GM19025 (cell line): Measurements from ENCODE around the gene ASIC1.

Experiments
- ATAC-seq: cut with Tn5 transposase; IDR thresholded peaks from one replicate; pipeline ENCODE4 v1.9.1; 2021; ENCODE audit warnings: mild to moderate bottlenecking, low read depth, moderate library complexity; ENCODE audit not compliant: unreplicated experiment

The ASIC1 gene

DNA sequence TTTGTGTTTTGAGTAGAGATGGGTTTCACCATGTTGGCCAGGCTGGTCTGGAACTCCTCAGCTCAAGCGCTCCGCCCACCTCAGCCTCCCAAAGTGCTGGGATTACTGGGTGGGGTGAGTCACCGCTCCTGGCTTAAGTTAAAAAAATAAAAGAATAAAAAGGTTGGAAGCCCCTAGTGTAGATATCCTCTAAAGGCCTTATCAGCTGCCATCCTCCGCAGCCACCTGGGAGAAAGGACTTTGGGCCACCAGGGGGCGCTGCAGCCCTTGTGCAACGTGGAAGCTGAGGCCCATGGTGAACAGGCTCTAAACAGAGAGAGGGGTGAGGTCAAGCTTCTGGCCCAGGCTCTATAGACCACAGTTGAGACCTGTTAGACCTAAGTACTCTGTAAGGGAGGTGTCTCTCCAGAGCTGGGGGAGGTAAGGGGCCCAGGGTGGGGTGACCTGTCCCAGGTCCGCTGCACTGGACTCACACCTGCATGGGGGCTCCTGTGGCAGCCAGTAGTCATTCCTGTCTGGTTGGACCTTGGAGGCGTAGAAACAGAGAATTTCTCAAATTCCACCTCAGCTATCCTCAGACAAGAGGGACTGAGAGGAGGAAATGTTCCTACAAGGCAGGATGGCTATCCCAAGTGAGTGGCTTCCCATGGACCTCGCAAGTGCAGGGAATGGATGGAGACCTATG, 18.1 kb upstream of the ASIC1 start:
- no peak for ATAC-seq

GRCh38 chr12:50040657-50041056, 16.7 kb upstream of the ASIC1 start:
- ATAC-seq, result no peak

DNA sequence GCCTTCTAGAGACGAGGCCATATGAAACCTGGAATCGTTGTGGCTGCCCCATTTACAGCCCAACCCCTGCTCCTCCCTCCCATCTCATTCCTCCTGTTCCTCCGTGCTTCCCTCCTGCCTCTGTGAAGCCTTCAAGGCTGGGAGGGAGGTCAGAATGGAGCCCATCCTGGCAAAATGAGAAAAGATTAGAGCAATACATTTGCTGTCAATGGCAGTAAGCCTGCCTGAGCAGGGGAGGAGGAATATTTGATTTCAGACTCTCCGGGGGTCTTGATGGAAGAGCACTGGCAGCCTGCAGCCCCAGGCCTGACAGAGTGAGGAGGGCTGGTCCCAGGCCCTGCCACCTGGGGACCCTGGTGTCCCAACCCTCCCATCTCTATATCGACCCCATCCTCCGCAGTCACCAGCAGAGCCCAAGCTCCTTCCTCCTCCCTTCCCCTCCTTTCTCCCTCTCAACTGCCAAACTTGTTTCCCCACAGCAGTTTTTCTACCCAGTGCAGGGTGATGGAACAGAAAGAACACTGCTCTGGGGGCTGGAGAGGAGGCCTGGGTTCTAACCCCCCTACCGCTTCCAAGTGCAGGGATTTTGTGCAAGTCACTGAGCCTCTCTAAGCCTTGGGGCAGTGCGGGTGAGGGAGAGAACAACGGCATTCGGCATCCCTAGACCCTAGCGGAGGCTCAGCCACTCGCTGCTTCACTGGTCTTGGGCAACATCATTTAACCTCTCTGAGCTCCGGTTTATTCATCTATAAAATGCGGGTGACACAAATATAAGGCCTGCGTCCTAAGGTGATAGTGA, 16.1 kb upstream of the ASIC1 start:
- no peak for ATAC-seq

DNA sequence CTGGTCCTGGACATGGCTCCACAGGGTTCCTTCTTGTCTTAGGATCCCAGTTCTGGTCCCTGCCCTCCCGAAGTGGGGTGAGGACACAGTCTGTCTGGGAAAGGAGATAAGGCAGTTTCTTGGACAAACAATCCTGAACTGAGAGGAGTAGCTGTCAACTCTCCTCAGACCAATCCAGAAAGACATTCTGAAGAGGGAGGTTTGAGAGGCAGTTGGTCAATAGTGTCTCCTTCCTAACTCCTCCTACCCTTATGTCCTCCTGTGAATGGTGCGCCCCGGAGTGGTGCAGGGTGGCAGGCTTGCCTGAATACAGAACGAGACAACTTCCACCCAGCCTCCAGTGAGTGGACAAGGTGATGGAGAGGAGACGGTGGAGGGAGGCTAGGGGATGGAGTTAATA, 15.4 kb upstream of the ASIC1 start:
- ATAC-seq, result no peak

DNA sequence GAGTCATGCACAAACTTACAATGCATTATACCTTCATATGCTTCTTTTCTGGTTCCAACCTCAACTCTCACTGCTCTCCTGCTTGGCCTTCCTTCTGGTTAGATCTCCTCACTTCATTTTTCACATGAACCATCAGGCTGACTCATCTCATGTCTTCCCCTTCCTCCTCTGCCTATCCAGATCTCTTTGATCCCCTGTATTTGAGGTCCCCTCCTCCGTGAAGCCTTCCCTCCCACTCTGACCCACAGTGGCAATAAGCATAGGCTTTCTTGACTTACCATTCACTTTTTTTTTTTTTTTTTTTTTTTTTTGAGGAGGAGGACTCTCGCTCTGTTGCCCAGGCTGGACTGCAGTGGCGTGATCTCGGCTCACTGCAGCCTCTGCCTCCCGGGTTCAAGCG, 14.7 kb upstream of the ASIC1 start:
- ATAC-seq, result no peak

DNA sequence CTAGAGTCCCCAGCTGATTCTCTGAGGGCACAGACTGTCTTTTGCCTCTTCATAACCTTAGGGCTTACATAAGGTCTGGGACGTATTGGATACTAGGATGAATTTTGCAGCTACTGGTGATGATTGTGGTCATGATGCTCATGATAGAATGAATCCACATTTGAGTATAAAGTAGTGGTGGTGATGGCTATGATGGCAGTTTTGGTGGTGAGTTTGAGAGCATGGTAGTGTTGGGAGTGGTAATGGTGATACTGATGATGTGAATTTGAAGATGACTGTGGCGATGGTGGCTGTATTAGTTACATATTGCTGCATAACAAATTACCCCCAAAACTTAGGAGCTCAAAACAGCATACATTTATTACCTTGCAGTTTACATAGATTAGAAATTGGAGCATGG, 14.1 kb upstream of the ASIC1 start:
- ATAC-seq, result no peak

DNA sequence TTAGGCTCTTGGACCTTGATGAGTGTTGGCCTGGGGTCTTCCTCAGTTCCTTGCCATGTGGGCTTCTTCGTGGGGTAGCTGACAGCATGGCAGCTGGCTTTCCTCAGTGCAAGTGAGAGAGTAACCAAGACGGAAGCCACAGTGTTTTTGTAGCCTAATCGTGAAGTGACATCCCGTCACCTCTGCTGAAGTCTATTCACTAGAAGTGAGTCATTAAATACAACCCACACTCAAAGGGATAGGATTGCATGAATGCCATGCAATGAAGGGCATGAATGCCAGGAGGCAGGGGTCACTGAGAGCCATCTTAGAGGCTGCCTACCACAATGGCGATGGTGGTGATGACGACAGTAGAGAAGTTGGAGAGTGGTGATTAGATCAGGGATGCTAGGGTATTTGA, 13.5 kb upstream of the ASIC1 start:
- no peak for ATAC-seq

- ATAC-seq, result no peak
Observed at GRCh38 chr12:50047693-50048250, 9.6 kb upstream of the ASIC1 start.

DNA sequence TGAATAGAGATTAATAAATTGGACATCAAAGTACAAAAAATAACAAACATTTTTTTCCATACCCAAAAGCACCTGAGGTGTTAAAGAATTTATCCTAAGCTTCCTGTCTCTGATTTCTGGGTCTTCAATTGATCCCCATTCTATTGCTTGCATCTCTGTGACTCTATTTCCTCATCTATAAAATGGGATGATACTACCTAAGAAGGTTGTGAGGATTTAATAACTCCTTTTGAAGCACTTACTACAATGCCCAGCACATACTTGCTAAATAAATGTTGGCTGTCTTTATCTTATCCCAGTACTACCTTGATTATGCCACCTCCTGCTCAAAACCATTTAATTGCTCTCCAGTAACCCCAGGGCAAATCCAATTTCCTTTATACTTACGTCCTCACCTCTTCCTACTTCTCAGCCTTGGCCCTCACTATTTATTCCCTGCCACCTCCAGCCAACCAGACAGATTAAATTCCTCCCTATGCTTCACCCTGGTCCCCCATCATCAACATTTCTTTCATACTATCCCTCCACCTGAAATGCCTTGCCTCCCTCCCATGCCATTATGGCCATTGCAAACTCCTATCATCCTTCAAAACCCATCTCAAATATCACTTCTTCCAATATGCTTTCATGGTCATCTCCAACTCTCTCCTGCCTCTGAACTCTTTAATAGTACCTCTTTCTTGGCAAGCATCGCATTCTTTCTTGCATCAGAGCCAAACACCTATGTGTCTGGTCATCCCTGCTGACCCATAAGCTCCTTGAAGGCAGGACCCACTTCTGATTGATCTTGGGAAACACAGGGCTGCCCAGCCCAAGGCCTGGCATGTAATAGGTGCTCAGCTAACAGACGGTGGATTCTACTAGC, 7.9 kb upstream of the ASIC1 start:
- no peak for ATAC-seq

- no peak for ATAC-seq
Observed at GRCh38 chr12:50050119-50050385, 7.3 kb upstream of the ASIC1 start.

DNA sequence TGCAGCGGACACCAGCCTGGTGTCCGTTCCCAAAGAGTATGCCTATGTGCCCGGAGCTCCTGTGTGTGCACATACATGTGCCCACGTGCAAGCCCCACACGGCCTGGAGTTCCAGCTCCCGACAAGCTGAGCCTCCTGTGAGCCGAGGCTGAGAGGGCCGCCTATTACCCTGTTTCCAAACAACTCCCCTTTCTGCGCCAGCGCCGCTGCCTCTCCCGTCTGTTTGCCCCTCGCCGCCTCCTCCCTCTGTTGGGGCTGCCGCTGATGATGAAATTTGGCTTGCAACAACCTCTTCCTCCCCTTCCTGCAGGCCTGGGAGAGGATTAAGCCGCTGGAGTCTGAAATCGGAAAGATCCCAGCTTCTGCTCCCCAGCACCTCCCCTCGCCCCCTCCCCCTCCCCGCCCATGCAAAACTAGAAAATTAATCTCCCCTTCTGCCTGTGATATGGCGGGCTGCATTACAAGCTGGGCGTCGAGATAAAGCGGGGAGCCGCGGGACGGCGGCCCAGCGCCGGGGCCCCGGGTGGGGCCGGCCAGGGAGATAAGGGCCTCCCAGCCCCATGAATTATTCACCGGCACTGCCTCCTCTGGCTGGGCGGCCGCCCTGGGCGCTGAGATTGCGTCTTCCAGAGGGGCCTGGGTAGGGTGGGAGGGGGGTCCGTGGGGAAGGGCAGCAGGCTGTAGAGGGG, 6.8 kb upstream of the ASIC1 start:
- no peak for ATAC-seq

DNA sequence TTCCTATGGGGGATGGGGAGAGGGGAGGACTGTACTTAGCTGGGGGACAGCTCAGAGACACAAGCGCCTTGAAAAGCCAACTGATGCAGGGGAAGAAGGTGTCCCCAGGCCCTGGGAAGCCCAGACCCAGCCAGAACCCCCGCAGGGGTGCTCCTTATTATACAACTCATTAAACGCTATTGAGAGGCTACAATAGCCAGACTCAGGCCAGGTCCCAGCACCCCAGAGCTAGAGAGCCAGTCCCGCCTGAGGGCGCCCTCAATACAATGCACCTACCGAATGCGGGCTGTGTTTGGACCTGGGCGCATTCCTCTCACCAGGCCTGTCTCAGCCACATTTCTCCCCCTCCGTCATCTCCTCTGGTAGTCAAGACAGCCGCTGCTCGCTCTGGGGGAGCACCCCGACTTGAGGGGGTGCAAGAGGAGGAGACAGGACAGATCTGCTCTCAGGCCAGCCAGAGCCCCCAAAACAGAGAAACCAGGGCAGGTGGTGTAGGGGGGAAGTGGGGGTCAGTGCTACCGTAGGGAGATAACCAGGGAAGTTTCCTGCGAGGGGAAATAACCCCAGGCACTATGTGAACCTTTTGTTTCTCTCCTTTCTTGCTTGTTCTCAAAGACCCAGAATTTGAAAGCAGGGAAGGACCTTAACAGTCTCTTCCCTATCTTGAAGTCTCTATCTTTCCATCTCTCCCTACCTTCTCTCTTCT, 6.1 kb upstream of the ASIC1 start:
- ATAC-seq, result no peak

- no peak for ATAC-seq
Observed at GRCh38 chr12:50052544-50052943, 4.9 kb upstream of the ASIC1 start.

DNA sequence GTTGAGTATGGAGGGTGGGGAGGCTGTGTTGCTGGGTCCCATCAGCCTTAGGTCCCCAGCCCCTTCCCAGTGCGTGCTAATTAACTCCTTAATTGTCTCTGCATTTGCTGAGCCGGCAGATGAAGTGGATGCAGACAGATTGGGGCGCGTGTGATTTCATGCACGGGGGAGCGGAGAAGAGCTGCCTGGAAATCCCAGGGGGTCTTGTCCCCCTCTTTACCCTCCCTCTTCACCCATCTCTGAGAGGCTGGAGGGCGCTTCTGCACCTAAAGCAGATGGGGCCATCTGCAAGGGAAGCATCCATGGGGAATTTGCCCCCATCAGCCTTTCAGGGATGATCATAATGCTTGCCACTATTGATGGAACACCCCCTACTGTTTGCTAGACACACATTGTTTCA, 4.4 kb upstream of the ASIC1 start:
- ATAC-seq, result no peak

DNA sequence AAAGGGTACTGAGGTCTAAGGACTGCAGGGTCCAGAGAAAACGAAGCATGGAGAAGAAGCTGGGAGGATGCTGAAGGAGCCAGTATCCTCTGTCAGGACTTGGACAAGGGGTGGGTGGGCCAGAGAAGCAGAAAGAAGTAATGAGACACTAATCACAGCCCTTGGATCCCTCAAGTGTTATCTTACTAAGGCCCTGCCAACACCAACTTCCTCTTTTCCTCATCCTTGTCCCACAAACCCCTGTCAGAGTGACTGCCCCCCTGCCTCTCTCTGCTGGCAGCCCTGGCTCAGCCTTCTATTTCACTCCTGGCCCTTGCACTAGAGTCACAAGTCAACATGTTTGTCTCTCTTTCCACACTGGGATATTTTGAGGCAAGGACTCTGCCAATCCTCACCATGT, 3.8 kb upstream of the ASIC1 start:
- no peak for ATAC-seq

DNA sequence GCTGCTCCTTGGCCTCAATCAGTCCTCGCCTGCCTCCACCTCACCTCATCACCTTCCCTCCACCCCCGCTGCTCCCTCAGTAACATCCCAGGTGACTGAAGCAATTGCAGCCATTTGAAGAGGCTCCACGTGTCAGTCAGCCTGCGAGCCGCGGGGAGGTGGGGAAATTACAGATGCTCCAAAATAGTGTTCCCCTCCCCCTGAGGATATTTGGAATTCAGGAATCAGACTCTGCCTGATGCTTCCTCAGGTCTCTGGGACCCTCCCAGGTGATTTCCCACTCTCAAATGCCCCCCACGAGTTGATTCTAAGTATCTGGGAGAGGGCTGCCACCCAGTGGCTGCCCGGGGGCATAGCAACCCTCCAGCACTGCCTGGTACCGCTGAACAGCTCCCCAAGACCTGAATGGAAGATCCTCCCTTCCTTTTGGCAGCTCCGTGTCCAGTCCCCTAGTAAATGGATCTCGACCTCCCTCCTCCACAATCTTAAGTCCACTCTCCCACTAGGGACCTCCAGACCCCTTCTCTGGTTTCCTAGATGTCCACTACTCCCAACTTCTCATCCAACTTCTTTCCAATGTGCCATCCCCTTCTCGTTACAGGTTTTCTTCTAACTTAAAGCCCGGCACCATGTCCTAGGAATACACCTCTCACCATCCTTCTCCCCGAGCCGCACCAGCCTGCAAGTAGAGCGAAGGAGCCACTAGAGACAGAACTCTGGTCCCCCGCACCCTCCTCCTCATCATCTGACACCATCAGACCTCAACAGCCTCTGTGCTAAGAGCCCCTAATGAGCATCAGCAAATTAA, 1.4 kb upstream of the ASIC1 start:
- no peak for ATAC-seq

DNA sequence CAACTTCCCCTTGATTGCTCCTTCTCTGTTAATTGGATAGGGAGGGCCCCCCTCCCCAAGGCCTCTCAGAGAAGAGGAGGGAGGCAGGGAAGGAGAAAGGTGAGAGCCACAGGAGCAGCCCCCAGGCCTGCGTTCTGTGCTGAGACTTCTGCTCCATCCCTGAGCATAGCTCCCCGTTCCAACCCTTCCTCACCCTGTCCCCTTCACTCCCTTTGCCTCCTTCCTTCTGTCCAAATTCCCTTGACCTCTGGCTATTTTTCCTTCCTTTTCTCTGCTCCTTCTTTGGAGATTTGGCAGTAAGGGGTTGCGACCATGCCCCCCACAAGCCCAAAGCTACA, 788 bp upstream of the ASIC1 start:
- ATAC-seq, result no peak

DNA sequence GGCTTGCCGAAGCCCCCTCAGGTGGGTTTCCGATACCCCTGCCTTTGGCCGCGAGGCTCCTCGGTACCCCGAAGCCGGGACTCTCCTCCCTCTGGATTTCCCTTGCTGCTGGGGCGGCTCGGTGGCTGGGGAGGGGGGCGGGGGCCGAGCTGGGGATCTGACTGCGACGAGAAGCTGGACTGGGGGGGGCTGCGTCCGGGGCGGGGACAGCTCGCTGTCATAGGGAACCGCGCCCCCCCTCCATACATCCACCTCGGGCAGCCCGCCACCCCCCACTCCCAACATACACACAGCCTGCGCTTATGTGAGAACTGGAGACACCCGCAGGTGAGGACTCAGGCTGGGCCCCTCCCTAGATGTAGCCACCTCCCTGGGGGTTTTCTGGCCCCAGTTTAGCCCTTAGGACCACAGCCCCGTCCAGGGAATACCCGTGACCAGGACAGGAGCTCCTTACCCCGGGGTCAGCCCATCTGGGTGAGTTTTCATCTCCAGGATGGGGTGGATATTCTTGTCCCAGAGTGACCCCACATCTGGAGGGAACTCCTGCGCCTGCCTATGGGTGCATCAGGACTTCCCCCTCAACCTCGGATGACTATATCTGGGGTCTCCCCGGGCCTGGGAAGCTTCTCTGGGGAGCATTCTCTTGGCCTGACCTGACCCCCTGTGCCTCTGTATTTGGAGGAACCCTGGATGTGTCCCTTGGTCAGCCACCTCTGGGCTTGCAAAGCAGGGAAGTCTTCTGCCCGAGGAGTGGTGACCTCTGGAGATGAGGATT, 687 bp downstream of the ASIC1 start:
- no peak for ATAC-seq
